Inflammatory macrophage (primary cell): ENCODE results near the gene SPPL2B.
"Not testable (repeated sequence)": the region's sequence is repeated elsewhere in the genome, so short reads cannot be mapped to it uniquely, and the experiment has no call there.

ENCODE experiments used
- DNase-seq, 2 donors: peaks; one replicate each; pipeline ENCODE4 v3.0.0-alpha.2; 2020 to 2022

The SPPL2B gene

GRCh38 chr19:2338751-2339643, 10.5 kb downstream of the SPPL2B start:
- DNase-seq: no peak

DNA sequence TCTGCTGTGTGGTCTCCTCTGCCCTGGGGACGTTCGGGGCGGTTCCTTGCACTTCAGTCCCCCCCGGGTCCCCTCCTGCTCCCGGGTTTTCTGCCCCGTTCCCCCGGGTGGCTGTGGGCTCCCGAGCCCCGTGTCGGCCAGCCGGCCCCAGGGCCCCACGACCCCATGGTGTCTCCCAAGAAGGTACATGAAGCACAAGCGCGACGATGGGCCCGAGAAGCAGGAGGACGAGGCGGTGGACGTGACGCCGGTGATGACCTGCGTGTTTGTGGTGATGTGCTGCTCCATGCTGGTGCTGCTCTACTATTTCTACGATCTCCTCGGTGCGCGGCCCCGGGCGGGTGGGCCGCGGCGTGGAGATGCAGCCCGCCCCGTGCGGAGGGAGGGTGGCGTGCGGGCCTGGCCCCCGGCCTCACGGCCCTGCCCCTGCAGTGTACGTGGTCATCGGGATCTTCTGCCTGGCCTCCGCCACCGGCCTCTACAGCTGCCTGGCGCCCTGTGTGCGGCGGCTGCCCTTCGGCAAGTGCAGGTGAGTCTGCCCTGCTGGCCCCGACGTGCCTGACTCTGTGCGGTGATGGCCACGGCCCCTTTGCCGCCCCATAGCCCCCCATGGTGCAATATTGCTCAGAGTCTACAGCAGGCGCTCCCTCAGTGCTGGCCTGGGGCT, 11.3 kb downstream of the SPPL2B start:
- DNase-seq: no peak

DNA sequence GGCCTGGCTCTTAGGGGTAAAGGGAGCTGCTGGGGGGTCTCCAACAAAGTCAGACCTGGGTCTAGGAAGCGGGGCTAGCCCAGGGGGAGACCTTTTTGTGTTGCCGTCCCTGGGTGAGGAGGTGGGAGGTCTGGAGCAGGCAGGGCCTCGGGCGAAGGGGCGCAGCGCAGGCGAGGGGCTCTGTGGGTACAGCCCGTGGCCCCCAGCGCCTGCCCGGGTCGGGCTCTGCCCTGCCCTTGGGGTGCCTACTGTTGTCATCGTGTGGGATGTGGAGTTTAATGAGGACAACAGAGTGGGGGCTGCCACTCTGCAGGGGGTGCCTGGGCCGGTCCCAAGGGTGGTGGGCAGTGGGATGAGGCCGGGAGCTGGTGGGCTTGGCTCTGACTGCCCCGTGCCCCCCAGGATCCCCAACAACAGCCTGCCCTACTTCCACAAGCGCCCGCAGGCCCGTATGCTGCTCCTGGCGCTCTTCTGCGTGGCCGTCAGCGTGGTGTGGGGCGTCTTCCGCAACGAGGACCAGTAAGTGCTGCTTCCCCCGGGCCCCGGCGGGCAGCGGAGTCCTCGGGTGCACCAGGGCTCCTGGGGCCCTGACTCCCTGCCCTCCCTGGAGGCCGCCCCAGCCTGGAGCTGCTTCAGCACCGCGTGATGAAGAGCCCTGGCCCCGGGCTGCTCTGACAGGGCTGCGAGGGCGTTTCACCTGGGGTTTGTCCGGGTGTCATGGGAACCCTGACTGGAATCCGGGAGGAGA, 12.2 kb downstream of the SPPL2B start:
- DNase-seq: no peak

GRCh38 chr19:2341244-2341751, 12.8 kb downstream of the SPPL2B start:
- DNase-seq: no peak

GRCh38 chr19:2341982-2342381, 13.5 kb downstream of the SPPL2B start:
- DNase-seq: no peak

- no peak for DNase-seq
Observed at GRCh38 chr19:2342656-2343288, 14.3 kb downstream of the SPPL2B start.

DNA sequence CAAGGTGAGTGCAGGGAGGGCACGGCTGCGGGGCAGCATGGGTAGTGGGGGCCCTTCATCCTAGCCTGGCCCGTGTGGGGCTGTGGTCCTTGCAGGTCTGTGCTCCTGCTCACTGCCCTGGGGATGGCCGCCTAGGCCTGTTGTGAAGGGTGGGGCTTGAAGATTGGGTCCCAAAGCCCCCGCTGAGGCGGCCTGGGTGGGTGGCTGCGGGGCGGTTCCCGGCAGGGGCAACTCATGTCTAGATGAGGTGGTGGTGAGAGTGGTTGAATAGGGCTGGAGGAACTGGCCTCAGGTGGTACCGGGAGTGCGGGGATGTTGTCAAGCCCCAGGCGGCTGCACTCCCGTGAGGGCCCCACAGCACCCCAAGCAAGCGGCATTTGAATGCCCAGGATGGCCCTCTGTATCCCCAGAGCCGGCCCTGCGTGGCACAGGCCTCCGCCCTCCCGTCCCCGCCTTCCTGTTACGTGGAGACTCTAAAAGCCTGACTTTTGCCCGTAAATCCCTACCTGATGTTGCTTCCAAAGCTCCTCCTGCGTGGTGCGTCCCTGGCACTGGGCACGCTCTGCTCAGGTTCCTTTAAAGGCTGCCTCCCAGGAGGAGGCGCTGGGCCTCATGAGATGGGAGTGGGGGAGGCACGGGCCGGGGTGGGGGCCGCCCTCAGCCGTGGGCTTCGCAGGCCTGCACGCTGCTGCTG, 15.0 kb downstream of the SPPL2B start:
- DNase-seq: no peak

- DNase-seq: no peak
Observed at GRCh38 chr19:2344381-2344870, 15.9 kb downstream of the SPPL2B start.

GRCh38 chr19:2345076-2345475, 16.6 kb downstream of the SPPL2B start:
- no peak for DNase-seq

GRCh38 chr19:2345794-2346663, 17.5 kb downstream of the SPPL2B start:
- no peak for DNase-seq

- not testable (repeated sequence) for DNase-seq
Observed at GRCh38 chr19:2349818-2350217, 21.3 kb downstream of the SPPL2B start.

DNA sequence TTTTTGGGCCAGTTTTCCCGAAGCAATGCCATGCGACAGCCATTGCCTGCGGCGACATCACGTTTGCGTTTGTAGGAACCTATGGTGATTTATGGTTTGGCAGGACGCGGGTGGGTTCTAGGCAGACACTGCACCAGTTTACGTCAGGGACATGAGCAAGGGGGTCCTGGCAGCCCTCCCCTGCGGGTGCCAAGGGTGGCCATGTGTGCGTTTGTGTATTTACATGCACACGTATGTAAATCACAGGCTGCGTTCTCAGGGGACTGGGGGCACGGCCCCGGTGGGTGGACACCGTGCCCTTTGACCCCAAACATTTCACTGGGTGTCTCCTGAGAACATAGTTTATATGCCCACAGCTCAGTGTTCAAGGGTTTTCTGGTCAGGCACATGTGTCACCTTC, 22.2 kb downstream of the SPPL2B start:
- no peak for DNase-seq

DNA sequence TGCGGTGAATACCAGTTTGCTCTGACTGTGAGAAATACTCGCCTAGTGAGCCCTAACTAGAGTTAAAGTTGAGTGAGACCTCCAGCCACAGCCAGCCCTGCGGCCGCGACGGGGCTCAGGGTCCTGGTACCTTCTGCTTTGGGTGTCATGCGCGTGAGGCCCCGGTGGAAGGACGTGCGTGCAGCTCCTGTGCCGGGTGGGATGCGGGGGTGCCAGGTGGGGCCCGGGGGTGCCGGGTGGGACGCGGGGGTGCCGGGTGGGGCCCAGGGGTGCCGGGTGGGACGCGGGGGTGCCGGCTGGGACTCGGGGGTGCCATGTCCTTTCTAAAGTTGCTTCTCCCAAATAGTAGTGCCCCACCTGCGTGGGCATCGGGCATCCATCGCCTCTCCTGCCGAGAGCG, 23.1 kb downstream of the SPPL2B start:
- DNase-seq: no peak

GRCh38 chr19:2352121-2352520, 23.6 kb downstream of the SPPL2B start:
- DNase-seq: no peak

DNA sequence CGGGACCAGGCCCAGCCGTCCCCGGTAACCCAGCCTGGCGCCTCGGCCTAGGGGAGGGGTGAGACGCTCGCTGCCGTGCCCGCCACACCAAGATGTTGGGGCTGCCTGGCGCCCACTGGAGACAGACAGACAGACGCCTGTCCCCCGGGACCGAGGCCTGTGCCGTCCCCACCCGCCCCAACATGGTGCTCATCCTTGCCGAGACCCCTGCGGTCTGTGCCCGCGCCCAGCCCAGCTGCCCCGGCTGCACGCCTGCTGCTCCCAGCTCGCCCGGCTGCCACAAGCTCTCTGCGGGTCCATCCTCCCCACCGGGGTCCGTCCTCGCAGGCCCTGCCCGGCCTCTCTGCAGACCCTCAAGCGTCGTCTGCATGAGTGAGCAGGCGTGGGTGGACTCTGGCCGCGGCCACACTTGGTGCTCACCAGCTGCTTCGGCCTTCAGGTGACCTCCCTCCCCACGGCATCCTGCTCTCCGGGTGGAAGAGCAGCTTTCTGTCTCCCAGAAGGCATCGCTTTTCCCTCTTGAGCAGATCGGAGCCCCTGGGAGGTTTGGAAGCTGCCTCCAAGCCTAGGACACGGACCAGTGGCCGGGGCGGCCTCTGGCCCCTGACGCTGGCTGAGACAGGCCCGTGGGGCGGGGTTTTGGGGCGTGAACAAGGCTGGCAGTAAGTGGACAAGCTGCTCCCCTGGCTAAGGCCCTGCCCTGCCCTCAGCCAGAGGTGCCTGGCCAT, 24.8 kb downstream of the SPPL2B start:
- no peak for DNase-seq

DNA sequence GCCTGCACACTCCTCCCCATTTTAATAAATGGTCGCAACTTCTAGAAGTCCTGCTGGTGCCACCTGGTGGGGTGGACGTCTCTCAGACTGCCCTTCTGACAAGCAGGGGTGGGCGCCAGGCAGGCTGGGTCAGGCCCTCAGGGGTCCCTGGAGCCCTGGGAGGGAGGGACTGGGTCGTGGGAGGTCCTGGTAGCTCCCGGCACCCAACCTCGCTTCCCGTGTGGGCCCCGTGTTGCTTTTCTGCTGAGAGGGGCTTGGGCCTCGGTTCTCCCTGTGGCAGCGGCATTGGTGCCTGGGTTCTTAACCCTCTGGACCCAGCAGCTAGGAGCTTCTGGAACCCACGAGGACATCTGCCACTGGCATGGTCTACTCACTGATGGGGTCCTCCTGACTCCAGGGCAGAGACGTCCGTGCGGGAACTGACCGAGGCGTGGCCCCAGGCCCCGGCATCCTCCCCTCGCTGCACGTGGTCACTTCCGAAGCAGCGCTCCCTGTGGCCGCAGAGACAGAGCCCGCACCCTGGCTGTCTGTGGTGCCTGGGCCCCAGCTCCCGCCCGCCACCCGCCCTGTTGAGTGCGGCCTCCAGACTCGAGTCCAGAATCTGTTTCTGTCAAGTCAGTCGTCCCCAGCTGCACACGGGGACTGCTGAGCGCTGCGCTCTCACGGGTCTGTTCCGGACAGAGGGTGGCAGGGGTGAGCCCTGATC, 25.6 kb downstream of the SPPL2B start:
- no peak for DNase-seq

DNA sequence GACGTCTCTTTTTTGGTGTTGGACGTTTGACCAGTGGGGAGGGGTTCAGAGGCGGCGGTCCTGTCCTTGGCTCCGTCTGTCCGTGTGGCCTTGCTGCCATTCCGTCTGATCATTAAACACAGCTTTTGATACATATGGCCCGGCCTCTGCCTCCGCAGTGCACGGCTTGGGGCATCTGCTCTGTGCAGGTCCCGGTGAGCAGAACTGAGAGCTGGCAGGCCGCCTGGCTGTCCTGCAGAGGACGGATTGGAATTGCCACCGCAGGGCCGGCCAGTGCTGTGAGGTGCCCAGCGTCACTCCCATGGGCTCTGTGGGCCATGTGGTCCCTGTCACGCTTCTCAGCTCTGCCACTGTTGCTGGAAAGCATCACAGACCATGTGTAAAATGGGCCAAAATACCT, 26.2 kb downstream of the SPPL2B start:
- DNase-seq: no peak

DNA sequence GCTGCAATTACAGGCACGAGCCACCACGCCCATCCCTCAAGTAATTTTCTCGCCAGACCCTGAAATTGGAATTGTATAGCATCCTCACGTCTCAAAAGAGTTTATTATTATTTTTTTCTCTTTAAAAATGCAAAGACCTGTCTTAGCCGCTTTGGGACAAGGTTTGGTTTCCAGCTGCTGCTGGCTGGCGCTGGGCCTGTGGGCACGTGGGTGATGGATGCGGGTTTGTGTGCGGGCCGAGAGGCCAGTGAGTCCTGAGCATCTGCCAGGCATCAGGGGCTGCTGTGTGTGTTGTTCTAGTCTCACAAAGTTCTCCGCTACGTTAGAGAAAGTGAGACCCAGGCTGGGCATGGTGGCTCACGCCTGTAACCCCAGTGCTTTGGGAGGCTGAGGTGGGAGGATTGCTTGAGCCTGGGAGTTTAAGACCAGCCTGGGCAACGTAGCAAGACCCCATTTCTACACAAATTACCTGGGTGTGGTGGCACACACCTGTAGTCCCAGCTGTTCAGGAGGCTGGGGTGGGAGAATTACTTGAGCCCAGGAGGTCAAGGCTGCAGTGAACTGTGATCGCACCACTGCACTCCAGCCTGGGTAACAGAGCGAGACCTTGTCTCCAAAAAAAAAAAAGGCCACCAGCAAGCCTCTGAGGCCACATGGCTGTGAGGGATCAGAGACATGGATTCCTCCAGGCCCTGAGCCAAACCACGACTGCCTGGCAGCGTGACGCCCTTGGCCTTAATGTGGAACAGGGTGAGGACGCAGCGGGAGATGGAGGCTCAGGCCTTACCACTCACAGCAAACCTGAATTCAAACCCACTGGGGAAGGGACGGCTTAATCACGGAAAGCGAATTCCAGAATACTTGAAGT, 26.9 kb downstream of the SPPL2B start:
- DNase-seq: no peak
